Kidney (tissue), 14 donors: ENCODE measurements around the gene PRRX1. TPM values are rescaled to one million over a fixed set of nuclear protein-coding genes. Genes with fewer than 3 reads are reported as not detected.

Experiments used
- DNase-seq, 5 donors: peaks; one replicate each; pipeline ENCODE4 v3.0.0-alpha.2; 2013 to 2020
- FAIRE-seq: peaks from 2 replicates; lab custom pipeline; 2012; peaks lifted over from hg19 to GRCh38; lab: Jason Lieb, UNC
- H3K27ac ChIP-seq, 2 donors: one replicate each; pipeline ENCODE4 v1.7.0; 2013; ENCODE audit warnings: low read depth in 2 of 2, low read length in 2 of 2, inconsistent platforms in 1 of 2
- H3K27me3 ChIP-seq: one replicate; pipeline ENCODE4 v1.7.1; 2013; ENCODE audit warnings: low read length, inconsistent platforms; ENCODE audit not compliant: control insufficient read depth, insufficient read depth
- H3K36me3 ChIP-seq, 3 donors: one replicate each; pipeline versions ENCODE4 v1.7.0 to v1.7.1; 2013; ENCODE audit warnings: low read length in 3 of 3, control low read depth in 1 of 3, inconsistent platforms in 1 of 3; ENCODE audit not compliant: insufficient read depth in 3 of 3, control insufficient read depth in 2 of 3
- H3K4me1 ChIP-seq, 3 donors: one replicate each; pipeline versions ENCODE4 v1.7.0 to v1.7.1; 2013; ENCODE audit warnings: low read length in 3 of 3, inconsistent platforms in 1 of 3, low read depth in 1 of 3; ENCODE audit not compliant: control insufficient read depth in 2 of 3, insufficient read depth in 2 of 3
- H3K4me3 ChIP-seq, 3 donors: one replicate each; pipeline versions ENCODE4 v1.7.0 to v1.8.1; 2013; ENCODE audit warnings: low read length in 3 of 3, control low read depth in 1 of 3, inconsistent platforms in 1 of 3
- H3K9ac ChIP-seq, 3 donors: one replicate each; pipeline versions ENCODE4 v1.7.0 to v1.7.1; 2013; ENCODE audit warnings: low read length in 3 of 3, control low read depth in 1 of 3, inconsistent platforms in 1 of 3
- H3K9me3 ChIP-seq, 3 donors: one replicate each; pipeline versions ENCODE4 v1.7.0 to v1.7.1; 2013; ENCODE audit warnings: low read length in 3 of 3, control low read depth in 1 of 3, inconsistent platforms in 1 of 3; ENCODE audit not compliant: control insufficient read depth in 2 of 3, insufficient read depth in 1 of 3
- intact Hi-C: fragments of 100-400 bp; cut with DNase I; formaldehyde crosslinking; loops from one replicate; pipeline ENCODE4 v1.11.1; 2022
- polyA plus RNA-seq: library from polyadenylated mRNA; stranded (reverse); fragments of 350-450 nt; fragmentation: Illumina TruSeq; extraction: RNeasy Lipid Tissue Mini Kit (QIAGEN cat#74804); gene quantifications from one replicate; pipeline ENCODE4 v1.2.3, GENCODE V29; 2014; ENCODE audit warnings: low read depth, low replicate concordance; ENCODE audit not compliant: insufficient read depth
- total RNA-seq: library from RNA; stranded (reverse); fragmentation: NEBNext Ultra II Directional; extraction: Animal tissue kit (Norgen Biotek cat#: 25700); gene quantifications from one replicate; pipeline ENCODE4 v1.2.1, GENCODE V29; 2021
- TF ChIP-seq, protein P1 (sequence below): IDR thresholded peaks from 3 replicates; pipeline ENCODE4 v1.5.1; 2012; ENCODE audit warnings: mild to moderate bottlenecking, moderate library complexity, borderline replicate concordance; ENCODE audit not compliant: insufficient read depth; ENCODE audit errors: extremely low read depth
- donor health status: control.
- donor health status: control.
- donor health status: control.
- donor health status: control.
- donor health status: control.
- donor health status: DM: yes; HTN: yes; CAD: no.
- donor health status: Normal renal cell carcinoma (clear cell type).

PRRX1 gene
- total and polyA plus RNA-seq, 2 donors from 2014 or later = 0.67 to 8.1 TPM

DNA sequence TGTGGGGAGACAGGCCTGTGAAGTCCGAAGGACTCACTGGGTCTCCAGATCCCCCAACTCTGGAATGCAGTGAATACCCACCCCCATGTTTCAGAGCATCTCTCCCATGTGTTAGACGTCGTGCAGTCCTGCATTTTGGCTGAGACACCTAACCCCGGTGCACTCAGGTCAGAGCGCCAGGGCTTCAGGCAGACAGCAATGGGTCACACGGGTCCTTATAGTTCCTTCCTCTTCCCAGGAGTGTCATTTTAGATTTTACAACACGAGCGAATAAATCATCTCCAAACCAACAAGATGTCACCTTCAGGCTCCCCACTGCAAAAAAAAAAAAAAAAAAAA, 5.1 kb downstream of the PRRX1 start:
- Histone ChIP-seq H3K27ac (no peak overlapping the region), H3K4me3 (no peak overlapping the region), H3K9ac (no peak overlapping the region), H3K4me1 (peaks cover 0 to 3% (median 0%) of the 10 kb centered on the region in 3 donors), H3K36me3 (no peaks in the 10 kb centered on the region), H3K9me3 (no peaks in the 10 kb centered on the region), H3K27me3 (peaks cover 70% of the 10 kb centered on the region)
- TF ChIP-seq, protein P1, sequence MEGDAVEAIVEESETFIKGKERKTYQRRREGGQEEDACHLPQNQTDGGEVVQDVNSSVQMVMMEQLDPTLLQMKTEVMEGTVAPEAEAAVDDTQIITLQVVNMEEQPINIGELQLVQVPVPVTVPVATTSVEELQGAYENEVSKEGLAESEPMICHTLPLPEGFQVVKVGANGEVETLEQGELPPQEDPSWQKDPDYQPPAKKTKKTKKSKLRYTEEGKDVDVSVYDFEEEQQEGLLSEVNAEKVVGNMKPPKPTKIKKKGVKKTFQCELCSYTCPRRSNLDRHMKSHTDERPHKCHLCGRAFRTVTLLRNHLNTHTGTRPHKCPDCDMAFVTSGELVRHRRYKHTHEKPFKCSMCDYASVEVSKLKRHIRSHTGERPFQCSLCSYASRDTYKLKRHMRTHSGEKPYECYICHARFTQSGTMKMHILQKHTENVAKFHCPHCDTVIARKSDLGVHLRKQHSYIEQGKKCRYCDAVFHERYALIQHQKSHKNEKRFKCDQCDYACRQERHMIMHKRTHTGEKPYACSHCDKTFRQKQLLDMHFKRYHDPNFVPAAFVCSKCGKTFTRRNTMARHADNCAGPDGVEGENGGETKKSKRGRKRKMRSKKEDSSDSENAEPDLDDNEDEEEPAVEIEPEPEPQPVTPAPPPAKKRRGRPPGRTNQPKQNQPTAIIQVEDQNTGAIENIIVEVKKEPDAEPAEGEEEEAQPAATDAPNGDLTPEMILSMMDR = no peak
- FAIRE-seq = no peak
- intact Hi-C loops = no loop called here
- no peak for DNase-seq

DNA sequence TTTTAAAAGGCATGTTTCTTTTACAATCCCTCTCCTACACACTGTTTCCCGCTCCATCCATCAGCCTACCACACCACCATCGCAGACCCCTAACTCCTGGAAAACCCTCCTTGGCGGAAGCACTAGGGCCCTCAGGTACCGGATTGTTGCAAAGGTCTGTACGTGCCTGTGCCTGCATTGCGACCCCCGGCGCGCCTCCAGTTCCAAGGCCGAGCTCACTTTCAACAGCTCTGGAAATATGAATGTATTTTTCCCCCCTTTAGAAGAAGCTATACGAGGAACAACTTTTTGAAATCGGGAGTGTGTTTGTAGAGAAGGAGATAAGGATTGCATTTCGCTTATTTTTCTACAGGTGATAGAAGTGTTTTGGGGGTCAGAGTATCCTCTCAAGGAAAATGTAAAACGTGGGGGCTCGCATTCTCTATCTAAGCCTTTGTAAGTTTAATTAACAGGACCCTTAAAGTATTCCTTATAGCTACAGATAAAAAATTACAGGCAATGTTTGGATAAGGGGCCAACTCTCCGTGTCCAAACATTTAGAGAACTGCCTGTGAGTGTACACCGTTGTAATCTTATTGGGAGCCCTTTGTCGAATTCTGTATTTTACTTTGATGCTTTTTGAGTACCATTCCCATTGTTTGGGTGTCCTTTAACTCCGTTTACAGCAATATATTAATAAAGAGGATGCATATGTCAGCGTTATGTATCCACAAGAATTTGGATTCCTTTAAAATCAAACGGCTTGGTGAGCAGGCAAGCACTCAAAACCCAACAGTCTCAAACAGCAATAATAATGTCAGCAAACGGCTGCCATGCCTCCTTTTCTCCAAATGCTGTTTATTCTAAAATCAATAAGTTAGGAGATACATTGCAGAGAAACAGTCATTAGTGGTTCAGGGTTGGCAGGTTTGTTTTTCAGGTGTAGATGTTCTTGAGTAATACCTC, 5.9 kb downstream of the PRRX1 start:
- Histone ChIP-seq H3K9me3 (no peaks in the 10 kb centered on the region), H3K4me1 (no peaks in the 10 kb centered on the region), H3K9ac (no peak overlapping the region), H3K27me3 (peaks cover 73% of the 10 kb centered on the region), H3K27ac (no peak overlapping the region), H3K36me3 (no peaks in the 10 kb centered on the region), H3K4me3 (no peak overlapping the region)
- TF ChIP-seq, protein P1 = no peak
- no peak for FAIRE-seq
- DNase-seq = peak in 4 of 5 donors; percentile 10 to 57 (median 18)
- intact Hi-C loops = no loop called here

DNA sequence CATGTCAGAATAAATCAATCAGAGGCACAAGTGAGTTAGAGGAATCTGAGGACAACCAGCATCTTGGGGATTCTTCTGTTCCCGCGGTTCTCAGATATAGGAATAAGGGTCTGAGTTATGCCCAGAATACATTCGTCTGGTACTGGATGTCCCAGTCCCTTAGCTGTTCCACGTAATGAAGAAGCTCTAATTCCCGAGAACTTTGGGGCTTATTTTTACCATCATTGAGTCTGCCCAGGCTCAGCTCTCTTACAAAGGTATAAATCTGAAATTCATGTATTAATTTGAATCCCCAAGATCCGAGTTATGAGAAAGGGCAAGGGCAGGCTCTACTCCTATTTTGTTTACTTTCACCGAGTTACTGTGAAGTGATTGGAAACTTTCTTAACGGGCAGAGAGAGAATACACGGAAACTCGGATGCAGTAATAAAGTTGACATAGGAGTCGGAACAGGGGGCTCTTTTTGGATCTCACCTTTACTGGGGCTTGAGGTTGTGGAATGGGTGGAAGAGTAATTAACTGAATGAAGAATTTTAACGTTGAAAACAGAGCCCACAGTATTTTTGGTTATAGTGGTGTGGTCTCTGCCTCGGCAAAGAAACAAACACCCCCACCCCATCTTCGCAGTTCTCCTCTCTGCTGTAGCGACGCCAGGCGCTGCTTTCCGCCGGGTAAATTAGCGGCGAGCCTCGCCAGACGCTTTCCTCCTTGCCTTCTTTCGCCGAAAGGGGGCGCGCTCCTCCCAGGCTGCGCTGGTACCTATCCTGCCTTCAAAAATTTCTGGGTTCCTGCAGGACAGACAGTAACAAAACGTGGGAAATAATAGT, 7.1 kb downstream of the PRRX1 start:
- no peaks in the 10 kb centered on the region for H3K9me3 ChIP-seq
- intact Hi-C loops = no loop called here
- no peak overlapping the region for H3K4me3 ChIP-seq
- FAIRE-seq = no peak
- no peaks in the 10 kb centered on the region for H3K36me3 ChIP-seq
- peaks cover 68% of the 10 kb centered on the region for H3K27me3 ChIP-seq
- DNase-seq = peak in 4 of 5 donors; percentile 63 to 73 (median 70)
- H3K4me1 ChIP-seq = no peaks in the 10 kb centered on the region
- no peak overlapping the region for H3K27ac ChIP-seq
- TF ChIP-seq, protein P1 = peak; percentile 41
- H3K9ac ChIP-seq = no peak overlapping the region
